H1 (cell line): ENCODE data around the gene KCNQ1. TPM values are rescaled to one million over a fixed set of nuclear protein-coding genes. Genes with fewer than 3 reads are reported as not detected.

ENCODE experiments used
- CTCF ChIP-seq, 3 experiments: IDR thresholded peaks; 1 replicate in 2 of 3; 2 replicates in 1 of 3; pipeline versions ENCODE4 v1.5.1 to v1.6.1; 2011; ENCODE audit warnings: low read length in 3 of 3, mild to moderate bottlenecking in 3 of 3, inconsistent platforms in 2 of 3, low read depth in 1 of 3, moderate library complexity in 1 of 3; ENCODE audit not compliant: insufficient read depth in 1 of 3; ENCODE audit errors: control extremely low read depth in 1 of 3
- E2F6 ChIP-seq: IDR thresholded peaks from 2 replicates; pipeline ENCODE4 v1.6.1; 2012; ENCODE audit warnings: inconsistent platforms
- HDAC6 ChIP-seq: IDR thresholded peaks from one replicate; pipeline ENCODE4 v1.7.1; 2012; ENCODE audit warnings: low read depth, mild to moderate bottlenecking, inconsistent platforms, low read length, moderate library complexity
- KDM1A ChIP-seq: fragments of 200-600, 300-600 bp; sonication (generic); IDR thresholded peaks from 2 replicates; pipeline ENCODE4 v1.7.1; 2016; ENCODE audit warnings: mild to moderate bottlenecking, low read length, borderline replicate concordance
- KDM4A ChIP-seq: IDR thresholded peaks from one replicate; pipeline ENCODE4 v1.7.1; 2012; ENCODE audit warnings: low read depth, mild to moderate bottlenecking, moderate library complexity, low read length, inconsistent platforms; ENCODE audit not compliant: severe bottlenecking
- polyA plus RNA-seq, 7 experiments: library from polyadenylated mRNA; depleted of rRNA in 3 of 7; stranded (reverse) in 5 of 7; unstranded in 2 of 7; fragments of >200 nt in 5 of 7; fragments of 200-250 nt in 2 of 7; gene quantifications; 1 replicate in 5 of 7; 2 replicates in 1 of 7; 4 replicates in 1 of 7; pipeline versions ENCODE4 v1.2.1 to v1.2.3, GENCODE V29; 2011 to 2013; ENCODE audit warnings: missing spikeins in 2 of 7, mixed read lengths in 2 of 7
- total RNA-seq: library from RNA; stranded (reverse); fragmentation: NEBNext Ultra II Directional; extraction: Animal tissue kit (Norgen Biotek cat#: 25700); gene quantifications from 2 replicates; pipeline ENCODE4 v1.2.1, GENCODE V29; 2021

The KCNQ1 gene
- total and polyA plus RNA-seq, 2 of the 8 experiments (the other 6 are each of a cell fraction or from before 2014, with no cell fraction given): 1.9 to 2.0 TPM

- TF ChIP-seq CTCF (IDR thresholded peaks at IDR 0.05; ENCODE audit: control extremely low read depth in 1 of 3, insufficient read depth in 1 of 3, low read depth in 1 of 3, low read length in 3 of 3): no peak
- TF ChIP-seq KDM4A: no peak
- TF ChIP-seq HDAC6: no peak
- 0 out of 2 replicates have a peak, but pooled peaks have one; percentile 23 for TF ChIP-seq E2F6
- 0 out of 2 replicates have a peak, but pooled peaks have one; percentile 35 for TF ChIP-seq KDM1A
- TF ChIP-seq, all 59 proteins: peak for 3
Observed at GRCh38 chr11:2890466-2891294, 445.9 kb downstream of the KCNQ1 start (continued).
